ENCODE measurements around the gene APOC4. TPM values are rescaled to one million over a fixed set of nuclear protein-coding genes. Genes with fewer than 3 reads are reported as not detected.
"Not testable (repeated sequence)": the region's sequence is repeated elsewhere in the genome, so short reads cannot be mapped to it uniquely, and the experiment has no call there.

APOC4 gene
- total and polyA plus RNA-seq, 4 donors, result 0.22 TPM; not detected in 3

GRCh38 chr19:44904426-44904994, 37.5 kb upstream of the APOC4 start:
- no peak for DNase-seq (ENCODE audit: low read depth in 4 of 6, low spot score in 6 of 6)
- peak overlapping the region; percentile 64 for H3K27ac ChIP-seq (ENCODE audit: low read depth, low read length)
- H3K27me3 ChIP-seq (ENCODE audit: control insufficient read depth, insufficient read depth, low read length), result peaks cover 14% of the 10 kb centered on the region
- peaks cover 44% of the 10 kb centered on the region for H3K4me1 ChIP-seq (ENCODE audit: control insufficient read depth, insufficient read depth, low read length)
- WGBS (ENCODE audit: insufficient coverage), result 83% methylated on average over 9 of the region's 12 CpGs
- H3K4me3 ChIP-seq (ENCODE audit: low read depth, low read length), result no peak overlapping the region
- H3K9me3 ChIP-seq (ENCODE audit: control insufficient read depth, insufficient read depth, low read length), result no peaks in the 10 kb centered on the region
- H3K36me3 ChIP-seq (ENCODE audit: control insufficient read depth, insufficient read depth, low read length), result peaks cover 59% of the 10 kb centered on the region

- Histone ChIP-seq H3K4me3 (ENCODE audit: low read depth, low read length) (peak within 1 kb of the TSS; percentile 63), H3K9me3 (ENCODE audit: control insufficient read depth, insufficient read depth, low read length) (no peaks in the 10 kb centered on the region), H3K27me3 (ENCODE audit: control insufficient read depth, insufficient read depth, low read length) (peaks cover 14% of the 10 kb centered on the region), H3K36me3 (ENCODE audit: control insufficient read depth, insufficient read depth, low read length) (peaks cover 49% of the 10 kb centered on the region), H3K4me1 (ENCODE audit: control insufficient read depth, insufficient read depth, low read length) (peaks cover 49% of the 10 kb centered on the region), H3K27ac (ENCODE audit: low read depth, low read length) (peak within 1 kb of the TSS; percentile 76)
- 0% methylated on average over 13 of the region's 20 CpGs for WGBS (ENCODE audit: insufficient coverage)
- peak in 1 of 6 donors; percentile 71 for DNase-seq (ENCODE audit: low read depth in 4 of 6, low spot score in 6 of 6)
Measured at GRCh38 chr19:44905437-44906160, 36.4 kb upstream of the APOC4 start, which contains the start of gene APOE. APOE (plus strand) TSS chr19:44905796; CDS start chr19:44906625, 829 bp downstream.

- Histone ChIP-seq H3K4me3 (ENCODE audit: low read depth, low read length) (no peak overlapping the region), H3K27ac (ENCODE audit: low read depth, low read length) (no peak overlapping the region), H3K9me3 (ENCODE audit: control insufficient read depth, insufficient read depth, low read length) (no peaks in the 10 kb centered on the region), H3K4me1 (ENCODE audit: control insufficient read depth, insufficient read depth, low read length) (peaks cover 68% of the 10 kb centered on the region), H3K36me3 (ENCODE audit: control insufficient read depth, insufficient read depth, low read length) (peaks cover 29% of the 10 kb centered on the region), H3K27me3 (ENCODE audit: control insufficient read depth, insufficient read depth, low read length) (peaks cover 14% of the 10 kb centered on the region)
- WGBS (ENCODE audit: insufficient coverage), result 93% methylated on average over 12 of the region's 12 CpGs
- DNase-seq (ENCODE audit: low read depth in 4 of 6, low spot score in 6 of 6), result no peak
Measured at GRCh38 chr19:44907613-44908012, 34.4 kb upstream of the APOC4 start.

- H3K27me3 ChIP-seq (ENCODE audit: control insufficient read depth, insufficient read depth, low read length), result peaks cover 14% of the 10 kb centered on the region
- H3K4me3 ChIP-seq (ENCODE audit: low read depth, low read length), result no peak overlapping the region
Measured at GRCh38 chr19:44908074-44908835, 33.8 kb upstream of the APOC4 start.

GRCh38 chr19:44908836-44909261, 33.2 kb upstream of the APOC4 start:
- Histone ChIP-seq H3K9me3 (ENCODE audit: control insufficient read depth, insufficient read depth, low read length) (no peaks in the 10 kb centered on the region), H3K27ac (ENCODE audit: low read depth, low read length) (no peak overlapping the region), H3K27me3 (ENCODE audit: control insufficient read depth, insufficient read depth, low read length) (peaks cover 14% of the 10 kb centered on the region), H3K4me1 (ENCODE audit: control insufficient read depth, insufficient read depth, low read length) (peaks cover 72% of the 10 kb centered on the region), H3K4me3 (ENCODE audit: low read depth, low read length) (no peak overlapping the region), H3K36me3 (ENCODE audit: control insufficient read depth, insufficient read depth, low read length) (peaks cover 21% of the 10 kb centered on the region)
- 94% methylated on average over 44 of the region's 44 CpGs for WGBS (ENCODE audit: insufficient coverage)
- no peak for DNase-seq (ENCODE audit: low read depth in 4 of 6, low spot score in 6 of 6)

More at GRCh38 chr19:44908074-44908835, 33.8 kb upstream of the APOC4 start:
- peaks cover 74% of the 10 kb centered on the region for H3K4me1 ChIP-seq (ENCODE audit: control insufficient read depth, insufficient read depth, low read length)
- WGBS (ENCODE audit: insufficient coverage), result 92% methylated on average over 45 of the region's 46 CpGs
- H3K27ac ChIP-seq (ENCODE audit: low read depth, low read length), result no peak overlapping the region
- H3K9me3 ChIP-seq (ENCODE audit: control insufficient read depth, insufficient read depth, low read length), result no peaks in the 10 kb centered on the region
- no peak for DNase-seq (ENCODE audit: low read depth in 4 of 6, low spot score in 6 of 6)
- H3K36me3 ChIP-seq (ENCODE audit: control insufficient read depth, insufficient read depth, low read length), result peaks cover 22% of the 10 kb centered on the region

GRCh38 chr19:44909775-44910174, 32.3 kb upstream of the APOC4 start:
- peaks cover 21% of the 10 kb centered on the region for H3K36me3 ChIP-seq (ENCODE audit: control insufficient read depth, insufficient read depth, low read length)
- WGBS (ENCODE audit: insufficient coverage), result no CpG with 5 or more reads among the region's 5 CpGs
- no peaks in the 10 kb centered on the region for H3K9me3 ChIP-seq (ENCODE audit: control insufficient read depth, insufficient read depth, low read length)
- peaks cover 16% of the 10 kb centered on the region for H3K27me3 ChIP-seq (ENCODE audit: control insufficient read depth, insufficient read depth, low read length)
- DNase-seq (ENCODE audit: low read depth in 4 of 6, low spot score in 6 of 6), result no peak
- H3K4me3 ChIP-seq (ENCODE audit: low read depth, low read length), result no peak overlapping the region
- peaks cover 72% of the 10 kb centered on the region for H3K4me1 ChIP-seq (ENCODE audit: control insufficient read depth, insufficient read depth, low read length)
- no peak overlapping the region for H3K27ac ChIP-seq (ENCODE audit: low read depth, low read length)

- WGBS (ENCODE audit: insufficient coverage), result 96% methylated on average over 4 of the region's 6 CpGs
- not testable (repeated sequence) for H3K9me3 ChIP-seq (ENCODE audit: control insufficient read depth, insufficient read depth, low read length); H3K27me3 ChIP-seq (ENCODE audit: control insufficient read depth, insufficient read depth, low read length); H3K4me3 ChIP-seq (ENCODE audit: low read depth, low read length); DNase-seq (ENCODE audit: low read depth in 4 of 6, low spot score in 6 of 6); H3K27ac ChIP-seq (ENCODE audit: low read depth, low read length)
- Histone ChIP-seq H3K36me3 (ENCODE audit: control insufficient read depth, insufficient read depth, low read length) (peaks cover 18% of the 10 kb centered on the region), H3K4me1 (ENCODE audit: control insufficient read depth, insufficient read depth, low read length) (peaks cover 58% of the 10 kb centered on the region)
Measured at GRCh38 chr19:44911896-44912295, 30.1 kb upstream of the APOC4 start.

- DNase-seq (ENCODE audit: low read depth in 4 of 6, low spot score in 6 of 6), result peak in 2 of 6 donors; percentile 9 to 76
- H3K9me3 ChIP-seq (ENCODE audit: control insufficient read depth, insufficient read depth, low read length), result no peaks in the 10 kb centered on the region
- H3K4me1 ChIP-seq (ENCODE audit: control insufficient read depth, insufficient read depth, low read length), result peaks cover 48% of the 10 kb centered on the region
- H3K27me3 ChIP-seq (ENCODE audit: control insufficient read depth, insufficient read depth, low read length), result peaks cover 2% of the 10 kb centered on the region
- no peak overlapping the region for H3K4me3 ChIP-seq (ENCODE audit: low read depth, low read length)
- H3K27ac ChIP-seq (ENCODE audit: low read depth, low read length), result no peak overlapping the region
- peaks cover 13% of the 10 kb centered on the region for H3K36me3 ChIP-seq (ENCODE audit: control insufficient read depth, insufficient read depth, low read length)
- 26% methylated on average over 2 of the region's 6 CpGs for WGBS (ENCODE audit: insufficient coverage)
Measured at GRCh38 chr19:44912854-44913253, 29.2 kb upstream of the APOC4 start.

GRCh38 chr19:44913512-44914432, 28.3 kb upstream of the APOC4 start:
- H3K27ac ChIP-seq (ENCODE audit: low read depth, low read length); H3K4me3 ChIP-seq (ENCODE audit: low read depth, low read length); H3K9me3 ChIP-seq (ENCODE audit: control insufficient read depth, insufficient read depth, low read length); H3K36me3 ChIP-seq (ENCODE audit: control insufficient read depth, insufficient read depth, low read length); H3K27me3 ChIP-seq (ENCODE audit: control insufficient read depth, insufficient read depth, low read length): not testable (repeated sequence)
- WGBS (ENCODE audit: insufficient coverage), result 60% methylated on average over 18 of the region's 23 CpGs
- peaks cover 48% of the 10 kb centered on the region for H3K4me1 ChIP-seq (ENCODE audit: control insufficient read depth, insufficient read depth, low read length)
- DNase-seq (ENCODE audit: low read depth in 4 of 6, low spot score in 6 of 6), result peak in 1 of 6 donors; percentile 9
